ENCODE measurements around the gene TBC1D24. TPM values are rescaled to one million over a fixed set of nuclear protein-coding genes. Genes with fewer than 3 reads are reported as not detected.

TBC1D24 gene
- total and polyA plus RNA-seq, 2 donors (not counting 1 experiment from before 2014, with no cell fraction given), result 7.1 to 9.4 TPM

- TF ChIP-seq, protein P1, sequence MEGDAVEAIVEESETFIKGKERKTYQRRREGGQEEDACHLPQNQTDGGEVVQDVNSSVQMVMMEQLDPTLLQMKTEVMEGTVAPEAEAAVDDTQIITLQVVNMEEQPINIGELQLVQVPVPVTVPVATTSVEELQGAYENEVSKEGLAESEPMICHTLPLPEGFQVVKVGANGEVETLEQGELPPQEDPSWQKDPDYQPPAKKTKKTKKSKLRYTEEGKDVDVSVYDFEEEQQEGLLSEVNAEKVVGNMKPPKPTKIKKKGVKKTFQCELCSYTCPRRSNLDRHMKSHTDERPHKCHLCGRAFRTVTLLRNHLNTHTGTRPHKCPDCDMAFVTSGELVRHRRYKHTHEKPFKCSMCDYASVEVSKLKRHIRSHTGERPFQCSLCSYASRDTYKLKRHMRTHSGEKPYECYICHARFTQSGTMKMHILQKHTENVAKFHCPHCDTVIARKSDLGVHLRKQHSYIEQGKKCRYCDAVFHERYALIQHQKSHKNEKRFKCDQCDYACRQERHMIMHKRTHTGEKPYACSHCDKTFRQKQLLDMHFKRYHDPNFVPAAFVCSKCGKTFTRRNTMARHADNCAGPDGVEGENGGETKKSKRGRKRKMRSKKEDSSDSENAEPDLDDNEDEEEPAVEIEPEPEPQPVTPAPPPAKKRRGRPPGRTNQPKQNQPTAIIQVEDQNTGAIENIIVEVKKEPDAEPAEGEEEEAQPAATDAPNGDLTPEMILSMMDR (IDR thresholded peaks at IDR 0.05), result no peak
- no peak for TF ChIP-seq EZH2 (IDR thresholded peaks at IDR 0.05; ENCODE audit: borderline replicate concordance, insufficient read depth, low read depth, low read length, poor library complexity, severe bottlenecking)
- H2AFZ ChIP-seq (ENCODE audit: insufficient read depth, low read depth, low read length, poor library complexity, severe bottlenecking), result no peak overlapping the region
- no peak overlapping the region for H3K4me3 Mint-ChIP-seq
- no peak overlapping the region for H3K27ac Mint-ChIP-seq
- H3K4me1 ChIP-seq (ENCODE audit: control insufficient read depth in 2 of 2, insufficient read depth in 2 of 2, low read length in 2 of 2), result peaks cover 0 to 8% of the 10 kb centered on the region in 2 donors
- peaks cover 22% of the 10 kb centered on the region for H3K79me2 ChIP-seq (ENCODE audit: control insufficient read depth, insufficient read depth, low read length)
- no peak overlapping the region for H3K9ac ChIP-seq (ENCODE audit: low read length)
- DNase-seq (no peak), ATAC-seq (ENCODE audit: low read depth) (no peak)
- no peaks in the 10 kb centered on the region for H3K9me3 Mint-ChIP-seq (ENCODE audit: insufficient read depth)
- H3K4me2 ChIP-seq (replicated peaks; ENCODE audit: low read depth, low read length, poor library complexity, severe bottlenecking), result no peak overlapping the region
- H3K4me1 Mint-ChIP-seq, result peaks cover 2% of the 10 kb centered on the region
- H3K36me3 ChIP-seq (replicated peaks in 1 of 2; ENCODE audit: control extremely low read depth in 1 of 2, control insufficient read depth in 1 of 2, extremely low read depth in 1 of 2, insufficient read depth in 2 of 2, low read length in 1 of 2), result peaks cover 0 to 4% of the 10 kb centered on the region in 2 experiments
- H3K27me3 ChIP-seq (replicated peaks in 1 of 4; ENCODE audit: control extremely low read depth in 1 of 4, control insufficient read depth in 3 of 4, insufficient read depth in 4 of 4, low read length in 3 of 4), result no peaks in the 10 kb centered on the region
- H3K27me3 Mint-ChIP-seq, result no peaks in the 10 kb centered on the region
- H4K20me1 ChIP-seq (ENCODE audit: control insufficient read depth, insufficient read depth, low read length, poor library complexity, severe bottlenecking), result no peaks in the 10 kb centered on the region
- intact Hi-C loops (cut with micrococcal nuclease), result loop anchor here (10.0 kb wide), 1 partner anchor 475 kb away; the partner anchor contains the start of gene NHERF2
- no peak overlapping the region for H3K4me3 ChIP-seq (ENCODE audit: control extremely low read depth in 1 of 5, extremely low read depth in 1 of 5, insufficient read depth in 1 of 5, low read depth in 2 of 5, low read length in 4 of 5)
- no peaks in the 10 kb centered on the region for H3K9me3 ChIP-seq (ENCODE audit: control extremely low read depth in 1 of 3, control insufficient read depth in 2 of 3, insufficient read depth in 1 of 3, low read length in 2 of 3)
- CTCF ChIA-PET, result interaction anchor here (0.9 to 3.0 kb wide), 9 partner anchors 10 to 306 kb away, joined by 3 to 41 read pairs (median 6); partner anchors contain the start of genes ABCA3 and ECI1
- 95% methylated on average over 29 of the region's 29 CpGs for WGBS (ENCODE audit: insufficient coverage)
- POLR2A ChIA-PET, result no interaction called here
- no peak overlapping the region for H3K27ac ChIP-seq (ENCODE audit: low read length in 2 of 2)
Measured at GRCh38 chr16:2499890-2500429, 25.0 kb downstream of the TBC1D24 start.

DNA sequence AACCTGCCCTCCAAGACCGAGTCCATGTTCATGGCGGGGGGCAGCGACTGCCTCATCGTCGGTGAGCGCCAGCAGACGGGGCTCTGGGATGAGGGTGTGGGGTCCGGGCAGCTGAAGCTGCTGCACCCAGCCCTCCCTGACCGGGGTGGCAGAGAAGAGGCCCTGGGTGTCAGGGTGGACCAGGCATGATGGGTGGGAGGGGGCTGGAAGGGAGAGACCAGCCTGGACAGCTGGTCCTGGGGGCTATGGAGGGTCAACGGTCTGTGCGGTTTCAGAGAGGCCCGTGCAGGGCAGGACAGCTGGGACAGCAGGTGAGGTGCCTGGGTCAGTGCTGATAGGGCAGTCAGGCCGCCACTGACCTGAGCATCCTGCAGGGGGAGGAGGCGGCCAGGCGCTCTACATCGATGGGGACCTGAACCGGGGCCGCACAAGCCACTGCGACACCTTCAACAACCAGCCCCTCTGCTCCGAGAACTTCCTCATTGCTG, 25.5 kb downstream of the TBC1D24 start:
- H3K9me3 Mint-ChIP-seq (ENCODE audit: insufficient read depth), result no peaks in the 10 kb centered on the region
- DNase-seq, result peak; percentile 35
- Histone ChIP-seq H3K9ac (ENCODE audit: low read length) (no peak overlapping the region), H3K4me1 (ENCODE audit: control insufficient read depth in 2 of 2, insufficient read depth in 2 of 2, low read length in 2 of 2) (peaks cover 0 to 8% of the 10 kb centered on the region in 2 donors), H3K79me2 (ENCODE audit: control insufficient read depth, insufficient read depth, low read length) (peaks cover 22% of the 10 kb centered on the region), H3K9me3 (ENCODE audit: control extremely low read depth in 1 of 3, control insufficient read depth in 2 of 3, insufficient read depth in 1 of 3, low read length in 2 of 3) (no peaks in the 10 kb centered on the region), H3K36me3 (replicated peaks in 1 of 2; ENCODE audit: control extremely low read depth in 1 of 2, control insufficient read depth in 1 of 2, extremely low read depth in 1 of 2, insufficient read depth in 2 of 2, low read length in 1 of 2) (peaks cover 0 to 4% of the 10 kb centered on the region in 2 experiments), H3K27me3 (replicated peaks in 1 of 4; ENCODE audit: control extremely low read depth in 1 of 4, control insufficient read depth in 3 of 4, insufficient read depth in 4 of 4, low read length in 3 of 4) (no peaks in the 10 kb centered on the region), H3K4me2 (replicated peaks; ENCODE audit: low read depth, low read length, poor library complexity, severe bottlenecking) (no peak overlapping the region), H2AFZ (ENCODE audit: insufficient read depth, low read depth, low read length, poor library complexity, severe bottlenecking) (no peak overlapping the region), H3K4me3 (ENCODE audit: control extremely low read depth in 1 of 5, extremely low read depth in 1 of 5, insufficient read depth in 1 of 5, low read depth in 2 of 5, low read length in 4 of 5) (no peak overlapping the region), H4K20me1 (ENCODE audit: control insufficient read depth, insufficient read depth, low read length, poor library complexity, severe bottlenecking) (no peaks in the 10 kb centered on the region), H3K27ac (ENCODE audit: low read length in 2 of 2) (no peak overlapping the region)
- no peaks in the 10 kb centered on the region for H3K27me3 Mint-ChIP-seq
- ChIA-PET POLR2A (interaction anchor here (1.3 kb wide), 1 partner anchor 306 kb away, joined by 3 read pairs; no protein-coding TSS in a partner anchor), CTCF (interaction anchor here (0.9 to 3.0 kb wide), 17 partner anchors 10 to 478 kb away, joined by 3 to 41 read pairs (median 6); partner anchors contain the start of genes ABCA3, AMDHD2, CEMP1 and ECI1)
- TF ChIP-seq, protein P1 (IDR thresholded peaks at IDR 0.05), result no peak
- no peak for TF ChIP-seq EZH2 (IDR thresholded peaks at IDR 0.05; ENCODE audit: borderline replicate concordance, insufficient read depth, low read depth, low read length, poor library complexity, severe bottlenecking)
- H3K27ac Mint-ChIP-seq, result no peak overlapping the region
- peaks cover 6% of the 10 kb centered on the region for H3K4me1 Mint-ChIP-seq
- WGBS (ENCODE audit: insufficient coverage), result 93% methylated on average over 18 of the region's 20 CpGs
- no peak for ATAC-seq (ENCODE audit: low read depth)
- intact Hi-C loops (cut with micrococcal nuclease), result loop anchor here (10.0 kb wide), 1 partner anchor 476 kb away; the partner anchor contains the start of gene NHERF2
- H3K4me3 Mint-ChIP-seq, result no peak overlapping the region

Measured in B cell (primary cell).